Measurements from ENCODE around the gene IKBKG. TPM values are rescaled to one million over a fixed set of nuclear protein-coding genes. Genes with fewer than 3 reads are reported as not detected.

IKBKG gene
- total RNA-seq, 2 donors from 2014 or later: 25.7 to 52.8 TPM

GRCh38 chrX:154526901-154527675, 20.3 kb upstream of the IKBKG start:
- no peaks in the 10 kb centered on the region for H3K9me3 ChIP-seq
- peaks cover 0 to 15% of the 10 kb centered on the region in 2 donors for H3K4me1 ChIP-seq (ENCODE audit: control insufficient read depth in 1 of 2, low read depth in 2 of 2)
- H3K27me3 ChIP-seq (replicated peaks; ENCODE audit: insufficient read depth): no peaks in the 10 kb centered on the region
- peak; percentile 31 for TF ChIP-seq CTCF (IDR thresholded peaks at IDR 0.05)
- ATAC-seq (ENCODE audit: insufficient number of reproducible peaks, low FRiP score, low read depth) (no peak), DNase-seq (ENCODE audit: low spot score) (no peak)
- no peaks in the 10 kb centered on the region for H3K36me3 ChIP-seq
- H3K4me3 ChIP-seq: peak overlapping the region; percentile 66
- H3K27ac ChIP-seq: peak overlapping the region; percentile 66 to 78

- Histone ChIP-seq H3K4me3 (no peak overlapping the region), H3K36me3 (peaks cover 4% of the 10 kb centered on the region), H3K27ac (peak overlapping the region in 1 of 2 donors; percentile 86), H3K27me3 (replicated peaks; ENCODE audit: insufficient read depth) (no peaks in the 10 kb centered on the region), H3K9me3 (no peaks in the 10 kb centered on the region), H3K4me1 (ENCODE audit: control insufficient read depth in 1 of 2, low read depth in 2 of 2) (peaks cover 0 to 18% of the 10 kb centered on the region in 2 donors)
- no peak for TF ChIP-seq CTCF (IDR thresholded peaks at IDR 0.05)
- DNase-seq (ENCODE audit: low spot score): no peak
- no peak for ATAC-seq (ENCODE audit: insufficient number of reproducible peaks, low FRiP score, low read depth)
Measured at GRCh38 chrX:154529206-154529612, 18.2 kb upstream of the IKBKG start.

- no peak for DNase-seq (ENCODE audit: low spot score)
- ATAC-seq (ENCODE audit: insufficient number of reproducible peaks, low FRiP score, low read depth): no peak
- TF ChIP-seq CTCF (IDR thresholded peaks at IDR 0.05): no peak
- peaks cover 0 to 22% of the 10 kb centered on the region in 2 donors for H3K4me1 ChIP-seq (ENCODE audit: control insufficient read depth in 1 of 2, low read depth in 2 of 2)
- no peak overlapping the region for H3K4me3 ChIP-seq
- peaks cover 7% of the 10 kb centered on the region for H3K36me3 ChIP-seq
- no peaks in the 10 kb centered on the region for H3K9me3 ChIP-seq
- H3K27ac ChIP-seq: peak overlapping the region in 1 of 2 donors; percentile 86
- no peaks in the 10 kb centered on the region for H3K27me3 ChIP-seq (replicated peaks; ENCODE audit: insufficient read depth)
Measured at GRCh38 chrX:154530286-154530685, 17.1 kb upstream of the IKBKG start.

GRCh38 chrX:154531626-154532025, 15.8 kb upstream of the IKBKG start:
- peak; percentile 46 for ATAC-seq (ENCODE audit: insufficient number of reproducible peaks, low FRiP score, low read depth)
- peak overlapping the region in 1 of 2 donors; percentile 86 for H3K27ac ChIP-seq
- peaks cover 0 to 22% of the 10 kb centered on the region in 2 donors for H3K4me1 ChIP-seq (ENCODE audit: control insufficient read depth in 1 of 2, low read depth in 2 of 2)
- DNase-seq (ENCODE audit: low spot score): no peak
- no peak for TF ChIP-seq CTCF (IDR thresholded peaks at IDR 0.05)
- H3K36me3 ChIP-seq: peaks cover 7% of the 10 kb centered on the region
- H3K27me3 ChIP-seq (replicated peaks; ENCODE audit: insufficient read depth): no peaks in the 10 kb centered on the region
- H3K4me3 ChIP-seq: no peak overlapping the region
- no peaks in the 10 kb centered on the region for H3K9me3 ChIP-seq

GRCh38 chrX:154532690-154533089, 14.7 kb upstream of the IKBKG start:
- Histone ChIP-seq H3K27ac (no peak overlapping the region), H3K36me3 (peaks cover 7% of the 10 kb centered on the region), H3K4me1 (ENCODE audit: control insufficient read depth in 1 of 2, low read depth in 2 of 2) (peaks cover 0 to 17% of the 10 kb centered on the region in 2 donors), H3K27me3 (replicated peaks; ENCODE audit: insufficient read depth) (no peaks in the 10 kb centered on the region), H3K4me3 (no peak overlapping the region), H3K9me3 (no peaks in the 10 kb centered on the region)
- no peak for TF ChIP-seq CTCF (IDR thresholded peaks at IDR 0.05)
- ATAC-seq (ENCODE audit: insufficient number of reproducible peaks, low FRiP score, low read depth): no peak
- no peak for DNase-seq (ENCODE audit: low spot score)
